ENCODE results near the gene INF2.
"Not testable (repeated sequence)": the region's sequence is repeated elsewhere in the genome, so short reads cannot be mapped to it uniquely, and the experiment has no call there.

DNA sequence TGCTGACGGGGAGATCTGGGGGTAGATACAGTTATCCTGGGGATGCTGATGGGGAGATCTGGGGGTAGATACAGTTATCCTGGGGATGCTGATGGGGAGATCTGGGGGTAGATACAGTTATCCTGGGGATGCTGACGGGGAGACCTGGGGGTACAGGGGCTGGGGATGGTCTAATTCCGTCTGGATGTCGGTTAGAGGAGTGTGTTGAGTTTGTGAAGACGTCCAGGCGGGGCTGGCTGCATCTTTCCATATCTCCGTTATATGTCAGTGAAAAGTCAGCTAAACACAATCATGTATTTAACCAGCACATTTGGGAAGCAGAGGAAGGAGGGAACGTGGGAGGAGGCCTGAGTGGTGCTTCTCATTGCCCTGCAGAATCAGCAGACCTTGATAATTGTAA is 17.3 kb upstream of the INF2 start:
- TF ChIP-seq EZH2 (IDR thresholded peaks at IDR 0.05; ENCODE audit: borderline replicate concordance, low read length): not testable (repeated sequence)
- TF ChIP-seq, protein P1, sequence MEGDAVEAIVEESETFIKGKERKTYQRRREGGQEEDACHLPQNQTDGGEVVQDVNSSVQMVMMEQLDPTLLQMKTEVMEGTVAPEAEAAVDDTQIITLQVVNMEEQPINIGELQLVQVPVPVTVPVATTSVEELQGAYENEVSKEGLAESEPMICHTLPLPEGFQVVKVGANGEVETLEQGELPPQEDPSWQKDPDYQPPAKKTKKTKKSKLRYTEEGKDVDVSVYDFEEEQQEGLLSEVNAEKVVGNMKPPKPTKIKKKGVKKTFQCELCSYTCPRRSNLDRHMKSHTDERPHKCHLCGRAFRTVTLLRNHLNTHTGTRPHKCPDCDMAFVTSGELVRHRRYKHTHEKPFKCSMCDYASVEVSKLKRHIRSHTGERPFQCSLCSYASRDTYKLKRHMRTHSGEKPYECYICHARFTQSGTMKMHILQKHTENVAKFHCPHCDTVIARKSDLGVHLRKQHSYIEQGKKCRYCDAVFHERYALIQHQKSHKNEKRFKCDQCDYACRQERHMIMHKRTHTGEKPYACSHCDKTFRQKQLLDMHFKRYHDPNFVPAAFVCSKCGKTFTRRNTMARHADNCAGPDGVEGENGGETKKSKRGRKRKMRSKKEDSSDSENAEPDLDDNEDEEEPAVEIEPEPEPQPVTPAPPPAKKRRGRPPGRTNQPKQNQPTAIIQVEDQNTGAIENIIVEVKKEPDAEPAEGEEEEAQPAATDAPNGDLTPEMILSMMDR (IDR thresholded peaks at IDR 0.05; ENCODE audit: low read length): not testable (repeated sequence)
